Measurements from ENCODE around the gene SRMS. TPM values are rescaled to one million over a fixed set of nuclear protein-coding genes. Genes with fewer than 3 reads are reported as not detected.

The SRMS gene
- total RNA-seq, 1 donor, result not detected

- H3K4me3 ChIP-seq (ENCODE audit: low read depth, low read length), result peak overlapping the region; percentile 85
- DNase-seq (ENCODE audit: low read depth), result peak; percentile 29
- no peak for TF ChIP-seq CTCF (IDR thresholded peaks at IDR 0.05; ENCODE audit: insufficient read depth, low read length)
These were observed 25.3 kb downstream of the SRMS start for GRCh38 chr20:63522091-63522868.

- TF ChIP-seq CTCF (IDR thresholded peaks at IDR 0.05; ENCODE audit: insufficient read depth, low read length), result no peak
- DNase-seq (ENCODE audit: low read depth), result no peak
These were observed 25.9 kb downstream of the SRMS start for GRCh38 chr20:63521602-63522001.

GRCh38 chr20:63520934-63521601 lies 26.5 kb downstream of the SRMS start:
- peak; percentile 60 for DNase-seq (ENCODE audit: low read depth)
- H3K4me3 ChIP-seq (ENCODE audit: low read depth, low read length), result peak overlapping the region; percentile 85
- TF ChIP-seq CTCF (IDR thresholded peaks at IDR 0.05; ENCODE audit: insufficient read depth, low read length), result no peak

More at GRCh38 chr20:63521602-63522001, 25.9 kb downstream of the SRMS start:
- H3K4me3 ChIP-seq (ENCODE audit: low read depth, low read length), result peak overlapping the region; percentile 85

GRCh38 chr20:63520504-63520933 lies 27.0 kb downstream of the SRMS start, which contains the start of gene PPDPF:
PPDPF (plus strand) TSS chr20:63520765; CDS start chr20:63521309, 544 bp downstream.
- peak; percentile 77 for DNase-seq (ENCODE audit: low read depth)
- H3K4me3 ChIP-seq (ENCODE audit: low read depth, low read length), result peak within 1 kb of the TSS; percentile 85
- no peak for TF ChIP-seq CTCF (IDR thresholded peaks at IDR 0.05; ENCODE audit: insufficient read depth, low read length)

GRCh38 chr20:63519668-63520503 lies 27.7 kb downstream of the SRMS start:
- TF ChIP-seq CTCF (IDR thresholded peaks at IDR 0.05; ENCODE audit: insufficient read depth, low read length), result peak; percentile 36
- peak overlapping the region; percentile 72 for H3K4me3 ChIP-seq (ENCODE audit: low read depth, low read length)
- no peak for DNase-seq (ENCODE audit: low read depth)

GRCh38 chr20:63518946-63519667 lies 28.4 kb downstream of the SRMS start:
- no peak for TF ChIP-seq CTCF (IDR thresholded peaks at IDR 0.05; ENCODE audit: insufficient read depth, low read length)
- peak overlapping the region; percentile 72 for H3K4me3 ChIP-seq (ENCODE audit: low read depth, low read length)
- no peak for DNase-seq (ENCODE audit: low read depth)
